HG03342 (cell line): ENCODE data around the gene MED12L.
"Not testable (repeated sequence)": the region's sequence is repeated elsewhere in the genome, so short reads cannot be mapped to it uniquely, and the experiment has no call there.

Experiments used
- ATAC-seq: cut with Tn5 transposase; IDR thresholded peaks from one replicate; pipeline ENCODE4 v1.9.1; 2021; ENCODE audit warnings: mild to moderate bottlenecking, moderate library complexity; ENCODE audit not compliant: unreplicated experiment

The MED12L gene

GRCh38 chr3:151357463-151357850 lies 272.0 kb downstream of the MED12L start:
- ATAC-seq, result no peak

GRCh38 chr3:151362751-151363174 lies 277.3 kb downstream of the MED12L start:
- no peak for ATAC-seq

- ATAC-seq, result no peak
Measured at GRCh38 chr3:151366993-151367392, 281.5 kb downstream of the MED12L start.

GRCh38 chr3:151367448-151367847 lies 282.0 kb downstream of the MED12L start:
- no peak for ATAC-seq

- ATAC-seq, result no peak
Measured at GRCh38 chr3:151371526-151371925, 286.1 kb downstream of the MED12L start.

- no peak for ATAC-seq
Measured at GRCh38 chr3:151372063-151372820, 286.8 kb downstream of the MED12L start.

GRCh38 chr3:151377768-151378385 lies 292.4 kb downstream of the MED12L start:
- no peak for ATAC-seq

GRCh38 chr3:151379083-151379734 lies 293.7 kb downstream of the MED12L start:
- peak; percentile 44 for ATAC-seq

- ATAC-seq, result peak; percentile 23
Measured at GRCh38 chr3:151382671-151383070, 297.2 kb downstream of the MED12L start.

GRCh38 chr3:151383111-151383510 lies 297.6 kb downstream of the MED12L start:
- ATAC-seq, result no peak

- peak; percentile 45 for ATAC-seq
Measured at GRCh38 chr3:151383956-151384355, 298.5 kb downstream of the MED12L start.

- peak; percentile 44 for ATAC-seq
Measured at GRCh38 chr3:151384741-151385174, 299.3 kb downstream of the MED12L start, which contains the start of gene P2RY12. P2RY12 (minus strand) TSS chr3:151384753; CDS start chr3:151338845, 45,908 bp downstream.

- ATAC-seq, result no peak
Measured at GRCh38 chr3:151386056-151386455, 300.6 kb downstream of the MED12L start.

- ATAC-seq, result peak; percentile 20
Measured at GRCh38 chr3:151387432-151387831, 302.0 kb downstream of the MED12L start.

- ATAC-seq, result peak; percentile 25
Measured at GRCh38 chr3:151387842-151388241, 302.4 kb downstream of the MED12L start.

- no peak for ATAC-seq
Measured at GRCh38 chr3:151391720-151392119, 306.3 kb downstream of the MED12L start.

- ATAC-seq, result not testable (repeated sequence)
Measured at GRCh38 chr3:151392191-151392590, 306.7 kb downstream of the MED12L start.

GRCh38 chr3:151393146-151393830 lies 307.8 kb downstream of the MED12L start:
- no peak for ATAC-seq

GRCh38 chr3:151393941-151394340 lies 308.5 kb downstream of the MED12L start:
- ATAC-seq, result no peak

GRCh38 chr3:151394611-151395010 lies 309.1 kb downstream of the MED12L start:
- no peak for ATAC-seq

GRCh38 chr3:151395806-151396205 lies 310.3 kb downstream of the MED12L start:
- no peak for ATAC-seq
